Stimulated activated CD8-positive, alpha-beta memory T cell treated with anti-CD3 and anti-CD28 coated beads, Interleukin-15, amount 100 ng/mL, for 4 hours (primary cell): ENCODE data around the gene PLA2G15.
A peak's percentile ranks its signal among the peaks of the same experiment; 100 is the strongest.

Experiments
- DNase-seq, 2 donors: peaks; one replicate each; pipeline ENCODE4 v3.0.0-alpha.2; 2020; ENCODE audit warnings: low read depth in 2 of 2

PLA2G15 gene

DNA sequence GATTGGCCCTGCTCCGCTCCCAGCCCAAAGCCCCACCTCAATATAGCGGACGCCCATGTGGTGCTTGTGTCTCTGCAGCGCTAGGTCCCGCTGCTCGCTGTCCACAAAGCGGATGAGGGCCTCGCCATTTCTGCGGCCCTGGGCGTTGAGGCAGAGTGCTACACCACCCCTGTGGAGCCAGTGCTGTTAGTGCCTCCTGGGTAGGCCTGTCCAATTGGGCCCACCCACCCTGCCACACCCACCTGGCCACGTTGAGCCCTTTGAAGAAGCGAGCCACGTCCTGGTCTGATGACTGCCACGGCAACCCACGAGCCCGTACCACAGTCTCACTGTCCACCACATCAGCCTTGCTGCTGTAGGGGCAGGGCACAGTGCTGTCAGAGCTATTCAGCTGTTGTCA is 12.8 kb upstream of the PLA2G15 start:
- no peak for DNase-seq

DNA sequence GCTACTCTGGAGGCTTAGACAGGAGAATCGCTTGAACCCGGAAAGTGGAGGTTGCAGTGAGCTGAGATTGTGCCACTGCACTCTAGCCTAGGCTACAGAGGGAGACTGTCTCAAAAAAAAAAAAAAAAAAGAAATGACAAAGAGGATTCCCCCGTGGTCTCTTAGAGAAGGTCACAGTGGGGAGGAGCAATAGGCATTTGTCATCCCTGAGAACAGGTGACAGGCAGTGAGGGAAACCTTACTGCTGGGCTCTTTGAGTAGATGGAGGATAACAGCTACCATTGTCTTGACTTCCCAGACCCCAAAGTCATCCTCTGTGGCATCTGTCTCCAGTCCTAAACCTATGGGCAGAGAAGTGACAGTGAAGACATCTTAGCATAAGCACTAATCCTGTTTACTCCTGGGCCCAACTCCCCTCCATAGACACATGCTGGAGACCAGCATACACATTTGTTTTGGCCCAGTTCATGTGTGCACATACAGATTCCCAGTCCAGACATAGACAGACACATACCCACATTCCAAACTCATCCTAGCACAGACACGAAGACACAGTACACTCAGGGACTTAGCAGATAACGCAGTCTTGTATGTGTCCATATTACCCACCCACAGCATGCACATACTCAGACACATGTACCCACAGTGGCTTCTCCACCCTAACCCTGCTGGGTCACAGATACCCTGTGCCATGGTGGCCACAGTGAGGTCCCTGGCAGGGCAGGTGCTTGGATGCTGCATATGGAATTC is 11.9 kb upstream of the PLA2G15 start:
- DNase-seq, result no peak

DNA sequence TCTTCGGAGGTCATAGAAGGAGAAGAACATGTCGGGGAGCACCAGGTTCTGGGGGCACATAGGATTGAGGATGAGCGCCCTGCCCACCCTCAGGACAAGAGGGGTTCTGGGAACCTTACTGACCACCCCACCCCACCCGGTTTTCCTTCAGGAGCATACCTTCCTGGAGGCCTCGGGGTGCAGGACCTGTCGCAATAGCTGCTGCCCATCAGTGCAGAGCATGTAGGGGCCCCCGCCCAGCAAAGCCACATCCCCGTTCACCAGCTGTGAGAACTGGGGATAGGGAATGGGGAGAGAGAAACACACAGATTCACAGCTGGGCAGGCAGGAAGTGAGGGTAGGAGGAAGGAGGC is 11.4 kb upstream of the PLA2G15 start:
- no peak for DNase-seq

DNA sequence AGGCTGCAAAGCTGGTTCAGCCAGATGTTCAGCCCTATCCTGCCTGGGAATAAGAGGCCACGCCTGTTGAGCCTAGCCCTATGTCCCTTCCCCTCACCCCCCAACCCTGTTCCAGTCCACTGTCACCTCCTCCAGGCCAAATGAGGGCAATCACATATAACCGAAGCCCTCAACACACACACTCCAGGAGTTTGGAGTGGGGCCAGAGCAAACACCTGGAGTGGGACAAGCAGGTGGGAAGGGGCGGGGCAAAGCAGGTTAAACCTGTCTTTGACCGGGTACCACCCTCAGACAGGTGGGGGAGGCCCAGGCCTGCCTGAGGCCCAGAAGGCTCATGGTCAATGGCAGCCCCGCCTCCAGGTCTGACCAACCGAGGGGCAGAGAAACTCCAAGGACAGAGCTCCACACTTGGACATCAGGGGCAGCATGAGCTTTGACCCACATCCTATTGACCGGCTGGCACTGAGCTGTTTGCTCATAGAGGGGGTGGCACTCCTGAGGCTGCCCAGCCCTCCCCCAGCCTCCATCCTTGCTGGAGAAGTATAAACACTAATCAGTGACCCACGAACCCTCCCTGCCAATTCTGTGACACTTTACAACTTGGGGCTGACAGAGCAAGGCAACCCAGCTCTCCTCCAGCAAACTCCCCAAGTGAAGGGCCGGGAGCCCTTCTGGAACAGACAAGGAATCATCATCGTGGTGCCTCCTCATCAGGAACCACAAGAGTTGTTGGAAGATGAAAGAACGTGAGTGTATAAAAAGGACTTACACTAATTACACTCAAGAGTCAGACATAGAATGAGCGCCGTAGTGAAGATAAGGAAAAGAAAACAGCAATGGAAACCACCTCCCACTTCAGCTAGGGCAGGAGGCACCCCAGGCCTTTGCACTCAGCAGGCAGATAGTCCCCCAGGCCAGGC is 10.7 kb upstream of the PLA2G15 start:
- DNase-seq, result no peak

DNA sequence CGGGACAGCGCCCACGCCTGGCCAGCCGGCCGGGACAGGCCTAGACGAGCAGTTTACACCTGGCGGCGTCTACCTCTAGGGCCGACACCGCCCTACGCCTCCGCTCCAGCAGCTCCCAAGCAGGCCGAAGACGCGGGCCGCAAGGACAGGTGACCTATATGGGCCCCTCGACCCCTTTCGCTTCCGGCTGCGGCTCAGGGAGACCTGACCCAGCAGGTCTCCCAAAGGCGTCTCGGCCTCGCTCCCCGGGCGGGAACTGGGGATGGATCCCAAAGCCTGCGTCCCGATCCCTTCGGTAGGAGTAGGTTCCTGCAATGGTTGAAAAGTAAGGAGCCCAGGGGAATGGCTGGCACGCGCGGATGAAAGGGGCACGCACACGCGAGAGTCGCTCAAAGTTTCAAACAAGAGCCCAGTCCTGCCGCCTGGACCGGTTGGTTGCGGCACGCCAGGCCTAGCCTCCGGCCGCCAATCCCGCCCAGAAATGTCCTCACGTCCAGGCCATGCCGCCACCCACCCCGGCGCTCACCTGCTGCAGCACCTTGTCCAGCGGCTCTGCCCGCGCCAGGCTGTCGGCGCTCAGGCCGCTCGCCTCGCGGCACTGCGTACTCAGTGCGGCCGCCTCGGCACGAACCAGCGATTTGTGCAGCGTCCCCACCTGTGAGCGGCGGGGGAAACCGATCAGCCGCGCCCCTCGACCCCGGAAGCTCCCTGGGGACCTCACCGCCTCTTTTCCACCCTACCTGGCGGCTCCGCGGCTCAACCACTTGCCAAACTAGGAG is 9.9 kb upstream of the PLA2G15 start:
- DNase-seq, result no peak

DNA sequence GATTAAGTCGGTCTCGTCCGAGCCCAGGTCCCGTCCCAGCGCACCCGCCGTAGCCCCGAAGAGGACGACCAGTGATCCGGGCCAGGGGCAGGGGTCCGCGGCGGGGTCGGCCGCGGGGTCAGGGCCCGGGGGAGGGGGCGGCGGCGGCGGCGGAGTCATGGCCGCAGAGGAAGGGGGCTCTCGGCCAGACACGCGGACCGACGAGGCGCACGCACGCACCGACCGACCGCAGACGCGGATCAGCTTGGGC is 9.4 kb upstream of the PLA2G15 start, which contains the start of gene ESRP2:
TSS of gene ESRP2 (minus strand) at position 241 of the 250 bp plus-strand sequence. CDS start at position 159, 82 bp downstream.
- no peak for DNase-seq

DNA sequence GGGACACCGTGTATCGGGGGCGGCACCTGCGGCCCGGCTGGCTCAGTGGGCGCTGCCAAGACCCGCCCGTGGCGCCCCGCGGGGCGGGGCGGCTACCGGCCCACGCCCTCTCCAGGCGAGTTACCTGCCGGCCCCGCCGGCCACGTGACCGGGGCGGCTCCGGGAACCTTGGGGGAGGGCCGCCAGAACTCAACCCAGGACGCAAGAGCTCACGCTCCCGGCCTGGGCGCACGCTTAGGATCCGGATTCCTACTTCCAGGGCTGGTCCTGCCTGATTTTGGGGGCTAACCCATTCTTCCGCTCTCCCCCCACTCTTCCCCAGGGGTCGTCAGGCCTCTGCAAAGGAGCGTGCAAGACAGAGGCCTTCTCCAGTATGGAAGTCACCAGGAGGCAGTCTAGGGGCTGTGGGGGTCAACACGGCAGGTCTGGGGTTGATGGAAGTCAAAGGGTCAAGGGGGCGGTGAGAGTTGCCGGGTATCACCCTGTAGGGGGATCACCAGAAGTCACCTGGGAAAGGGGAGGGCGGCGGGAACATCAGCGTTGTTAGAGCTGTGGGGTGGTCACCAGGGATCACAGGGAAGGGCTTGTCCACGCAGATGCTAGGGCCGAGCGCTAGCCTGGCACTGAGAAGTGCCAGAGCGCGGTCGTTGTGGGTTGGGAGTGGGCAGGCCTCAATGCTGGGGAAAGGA is 8.9 kb upstream of the PLA2G15 start:
- DNase-seq, result peak in 1 of 2 donors; percentile 20

DNA sequence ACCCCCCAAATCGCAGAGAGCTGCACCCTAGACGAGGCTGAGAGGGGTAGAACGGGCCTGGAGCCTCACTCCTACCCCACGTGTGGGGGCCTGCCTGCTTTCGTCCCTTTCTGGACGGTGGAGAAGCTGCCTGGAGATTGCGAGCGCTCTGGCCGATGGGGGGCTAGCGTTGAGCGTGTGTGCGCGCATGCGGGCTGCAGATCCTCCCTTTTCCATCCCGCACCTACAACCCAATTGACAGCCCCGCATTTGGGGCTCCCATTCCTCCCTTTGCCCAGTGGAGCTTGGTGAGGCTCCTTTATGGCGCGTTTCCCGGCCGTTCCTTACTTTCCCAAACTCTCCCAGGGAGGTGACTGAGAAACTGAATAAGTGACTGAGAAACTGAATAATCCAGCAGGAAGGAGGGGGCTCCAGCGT is 8.3 kb upstream of the PLA2G15 start:
- no peak for DNase-seq

DNA sequence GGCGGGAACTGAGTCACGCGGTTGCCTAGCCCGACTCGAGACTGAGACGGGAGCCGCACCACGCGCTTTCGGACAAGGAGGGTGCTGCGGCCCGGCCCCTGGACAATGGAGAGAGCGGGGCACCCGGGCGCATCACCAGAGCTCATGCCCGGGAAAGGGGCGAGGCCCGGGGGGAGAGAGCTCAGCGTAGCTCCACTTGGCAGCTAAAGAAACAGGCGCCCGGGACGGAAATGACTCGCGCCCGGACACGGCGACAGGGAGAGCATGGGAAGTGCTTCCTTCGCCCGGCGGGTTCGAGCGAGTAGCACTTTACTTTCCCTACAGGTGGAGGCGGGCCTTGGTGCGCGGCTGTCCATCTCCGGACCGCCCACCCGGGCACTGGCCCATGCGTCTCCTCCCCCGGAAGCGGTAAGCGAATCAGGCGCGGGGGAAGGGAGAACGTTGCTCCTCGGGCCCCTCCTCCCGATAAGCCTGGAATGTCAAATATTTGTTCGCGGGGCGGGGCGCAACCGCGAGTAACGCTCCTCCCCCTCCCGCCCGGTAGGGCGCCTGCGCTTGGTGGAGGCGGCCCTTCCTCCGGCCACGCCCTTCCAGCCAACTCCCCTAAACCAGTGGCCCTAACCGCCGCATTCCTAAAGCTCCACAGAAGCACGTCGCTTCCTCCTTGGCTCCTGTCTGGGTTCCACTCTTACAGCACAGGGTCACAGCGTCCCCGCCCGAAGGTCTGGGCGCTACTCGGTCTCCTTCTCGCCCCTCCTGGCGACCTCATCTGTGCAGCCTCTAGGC is 7.7 kb upstream of the PLA2G15 start:
- DNase-seq, result peak; percentile 77 to 78

DNA sequence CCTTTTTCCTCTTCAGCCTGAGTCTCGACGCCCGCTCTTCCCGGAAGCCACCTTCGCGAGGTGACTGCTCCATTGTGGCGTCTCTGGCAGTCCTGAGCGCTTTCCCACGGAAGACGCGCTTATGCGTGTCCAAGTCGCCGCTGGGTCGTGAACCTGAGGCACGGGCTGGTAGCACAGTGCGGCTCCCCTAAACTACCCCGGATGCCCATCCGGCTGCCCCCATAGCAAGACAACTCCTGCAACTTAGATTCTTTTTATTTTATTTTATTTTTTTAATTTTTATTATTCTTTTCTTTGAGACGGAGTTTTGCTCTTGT is 7.2 kb upstream of the PLA2G15 start:
- DNase-seq, result no peak

DNA sequence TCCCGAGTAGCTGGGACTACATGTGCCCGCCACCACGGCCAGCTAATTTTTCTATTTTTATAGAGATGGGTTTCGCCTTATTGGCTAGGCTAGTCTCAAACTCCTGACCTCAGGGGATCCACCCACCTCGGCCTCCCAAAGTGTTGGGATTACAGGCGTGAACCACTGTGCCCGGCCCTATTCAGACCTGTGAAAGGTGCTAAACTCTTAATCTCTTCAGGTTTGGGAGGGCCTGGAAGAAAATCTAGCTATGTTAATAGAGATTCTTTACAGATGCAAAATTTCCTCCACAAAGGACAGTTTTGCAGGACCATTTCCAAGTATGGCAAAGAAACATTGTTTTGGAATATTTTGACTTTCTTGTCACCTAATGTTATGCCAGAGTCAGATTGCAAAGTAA is 3.1 kb upstream of the PLA2G15 start:
- DNase-seq, result no peak

DNA sequence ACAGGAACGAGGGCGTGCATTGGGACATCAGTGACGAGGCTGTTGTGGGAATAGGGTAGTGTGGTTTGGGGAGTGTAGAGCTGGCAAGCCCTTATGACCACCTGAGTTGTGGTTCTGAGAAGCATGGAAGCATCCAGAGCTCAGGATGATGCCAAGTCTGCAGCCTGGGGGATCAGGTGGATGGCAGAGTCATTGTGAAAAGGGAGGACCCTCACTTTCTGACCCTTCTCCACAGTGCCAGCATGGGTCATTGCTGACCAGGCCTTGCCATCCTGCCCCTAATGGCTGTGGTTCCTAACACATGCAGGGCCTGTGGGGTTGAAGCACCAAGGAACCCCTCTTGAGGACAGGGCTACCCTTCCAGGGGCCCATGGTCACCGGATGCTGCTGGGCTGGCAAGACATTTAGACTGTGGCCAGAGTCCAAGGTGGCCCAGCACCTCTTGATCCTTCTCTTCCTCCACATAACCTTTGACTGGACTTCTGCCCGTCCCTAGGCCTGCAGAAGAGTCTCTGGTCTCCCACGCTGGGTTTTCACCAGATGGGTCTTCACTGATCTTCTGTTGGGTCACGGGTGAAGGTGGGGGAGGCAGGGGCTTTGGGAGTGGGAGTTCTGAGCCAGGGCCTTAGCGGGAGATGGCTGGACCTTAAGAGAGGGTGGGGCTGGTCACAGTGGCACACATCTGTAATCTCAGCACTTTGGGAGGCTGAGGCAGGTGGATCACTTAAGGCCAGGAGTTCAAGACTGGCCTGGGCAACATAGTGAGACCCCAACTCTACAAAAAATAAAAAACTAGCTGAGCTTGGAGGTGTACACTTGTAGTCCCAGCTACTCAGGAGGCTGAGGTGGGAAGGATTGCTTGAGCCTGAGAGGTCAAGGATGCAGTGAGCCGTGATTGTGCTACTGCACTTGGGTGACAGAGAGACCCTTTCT is 2.0 kb upstream of the PLA2G15 start:
- no peak for DNase-seq

DNA sequence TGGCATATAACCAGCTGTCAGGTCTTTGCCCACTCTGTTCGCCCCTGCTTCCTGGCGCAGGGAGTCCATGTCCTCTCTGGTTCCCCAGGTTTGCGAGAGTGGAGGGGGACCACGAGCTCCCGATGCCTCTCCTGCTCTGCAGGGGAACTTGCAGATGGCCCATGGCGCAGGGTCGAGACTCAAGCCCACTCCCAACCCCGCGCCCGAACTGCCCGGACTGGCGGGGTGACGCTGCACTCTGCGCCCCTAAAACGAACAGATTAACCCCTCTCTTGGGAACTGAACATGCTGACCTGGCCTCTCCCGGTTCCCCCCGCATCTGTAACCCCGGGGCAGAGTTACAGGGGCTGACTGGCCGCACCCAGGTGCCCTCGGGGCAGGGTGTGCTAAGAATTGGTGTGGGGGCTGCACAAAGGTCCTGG is 681 bp upstream of the PLA2G15 start:
- no peak for DNase-seq

DNA sequence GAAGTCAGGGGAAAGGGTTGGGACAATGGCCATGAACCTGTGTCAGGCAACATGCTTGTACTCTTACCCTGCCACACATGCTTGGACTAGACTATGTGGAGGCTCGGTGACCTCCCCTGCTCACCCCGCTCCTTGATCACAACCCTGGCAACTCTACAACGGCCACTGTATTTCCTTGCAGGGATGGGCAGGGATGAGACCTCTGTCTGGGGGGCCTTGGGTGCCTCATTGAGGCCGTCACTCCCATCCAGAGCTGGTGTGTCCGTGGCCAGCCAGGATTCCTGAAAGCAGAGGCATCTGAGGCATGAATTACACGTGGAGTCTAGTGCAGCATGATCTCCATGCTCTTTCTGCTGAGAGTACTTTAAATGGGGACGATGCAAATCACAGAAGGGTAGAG is 948 bp downstream of the PLA2G15 start:
- no peak for DNase-seq

DNA sequence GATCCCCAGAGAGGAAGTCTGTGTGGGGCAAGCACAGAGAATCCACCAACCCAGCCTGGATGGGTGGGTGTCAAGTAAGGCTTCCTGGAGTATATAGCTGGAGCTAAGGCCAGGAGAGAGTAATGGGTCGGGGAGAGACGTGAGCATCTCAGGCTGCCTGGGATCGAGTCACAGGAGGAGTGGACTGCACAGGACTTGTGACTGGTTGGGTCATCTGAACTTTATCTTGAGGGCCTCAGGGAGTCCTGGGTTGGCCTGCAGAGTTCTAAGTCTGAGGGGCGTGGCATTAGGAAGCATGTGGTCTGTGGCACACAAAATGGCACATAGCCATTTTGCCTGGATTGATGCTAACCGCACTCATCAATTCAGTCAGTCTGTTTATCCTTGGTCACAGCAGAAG is 1.5 kb downstream of the PLA2G15 start:
- DNase-seq, result no peak

DNA sequence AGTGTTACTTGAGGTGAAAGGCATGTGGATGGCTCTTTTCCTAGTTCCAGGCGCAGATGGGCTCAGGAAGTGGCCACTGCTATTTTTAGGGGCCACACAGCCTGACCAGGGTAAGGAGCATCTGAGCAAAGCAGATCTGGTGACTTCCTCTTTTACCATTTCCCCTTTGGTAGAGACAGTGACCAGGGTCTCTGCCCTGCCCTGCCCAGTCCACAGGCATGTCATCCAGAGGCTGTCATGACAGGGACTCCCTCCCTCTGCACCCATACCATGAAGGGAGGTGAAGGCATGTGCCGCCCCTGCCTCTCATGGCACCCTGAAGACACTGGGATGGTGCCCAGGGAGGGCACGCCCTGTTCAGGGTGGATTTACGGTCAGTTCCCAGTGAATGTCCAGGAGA is 2.2 kb downstream of the PLA2G15 start:
- DNase-seq, result no peak

DNA sequence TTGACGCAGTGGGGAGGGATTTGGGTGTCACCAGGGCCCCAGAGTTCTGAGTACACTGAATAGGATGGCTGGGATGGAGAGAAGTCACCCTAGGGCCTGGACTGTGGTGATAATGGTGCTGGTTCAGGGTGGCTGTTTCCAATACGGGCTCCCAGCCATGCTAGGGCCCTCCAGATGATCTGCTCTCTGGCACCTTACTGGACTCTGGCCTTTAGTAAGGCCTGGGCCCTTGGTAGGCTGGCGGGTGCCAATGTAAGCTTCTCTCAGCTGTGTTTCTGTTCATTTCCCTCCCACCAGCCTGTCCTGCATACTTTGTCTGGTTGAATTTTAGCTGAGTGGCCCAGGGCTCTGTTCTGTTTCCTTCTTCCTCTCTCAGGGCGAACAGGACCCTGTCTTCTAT is 2.8 kb downstream of the PLA2G15 start:
- DNase-seq, result no peak

DNA sequence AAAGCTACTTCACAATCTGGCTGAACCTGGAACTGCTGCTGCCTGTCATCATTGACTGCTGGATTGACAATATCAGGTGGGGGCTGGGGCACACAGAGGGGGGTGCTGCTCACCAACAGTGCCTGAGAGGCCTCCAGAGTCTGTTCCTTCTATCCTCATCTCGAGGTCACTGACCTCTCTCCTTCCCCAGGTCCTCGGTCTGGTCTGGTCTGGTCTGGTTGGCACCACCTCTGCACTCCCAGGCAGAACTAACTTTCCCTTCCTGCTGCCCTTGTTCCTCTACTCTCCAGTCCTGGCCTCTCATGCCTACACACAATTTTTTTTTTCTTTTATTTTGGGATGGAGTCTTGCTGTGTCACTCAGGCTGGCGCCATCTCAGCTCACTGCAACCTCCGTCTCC is 4.2 kb downstream of the PLA2G15 start:
- DNase-seq, result no peak

DNA sequence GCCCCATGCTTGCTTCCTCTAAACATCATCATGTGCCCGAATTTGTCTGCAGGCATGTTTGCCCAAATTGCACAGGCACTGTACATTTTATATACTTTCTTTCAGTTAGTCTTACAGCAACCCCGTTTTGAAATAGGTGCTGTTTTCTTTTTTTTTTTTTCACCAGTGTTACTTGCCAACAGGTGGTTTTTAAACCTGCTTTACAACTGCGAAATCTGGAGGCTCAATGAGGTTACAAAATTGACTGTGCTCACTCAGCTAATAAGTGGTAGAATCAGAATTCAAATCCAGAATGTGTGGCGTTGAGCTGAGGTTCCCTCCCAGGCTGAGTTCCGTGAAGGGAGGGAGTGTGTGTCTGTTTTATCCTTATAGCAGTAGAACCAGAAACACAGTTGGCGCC is 5.8 kb downstream of the PLA2G15 start:
- DNase-seq, result no peak

DNA sequence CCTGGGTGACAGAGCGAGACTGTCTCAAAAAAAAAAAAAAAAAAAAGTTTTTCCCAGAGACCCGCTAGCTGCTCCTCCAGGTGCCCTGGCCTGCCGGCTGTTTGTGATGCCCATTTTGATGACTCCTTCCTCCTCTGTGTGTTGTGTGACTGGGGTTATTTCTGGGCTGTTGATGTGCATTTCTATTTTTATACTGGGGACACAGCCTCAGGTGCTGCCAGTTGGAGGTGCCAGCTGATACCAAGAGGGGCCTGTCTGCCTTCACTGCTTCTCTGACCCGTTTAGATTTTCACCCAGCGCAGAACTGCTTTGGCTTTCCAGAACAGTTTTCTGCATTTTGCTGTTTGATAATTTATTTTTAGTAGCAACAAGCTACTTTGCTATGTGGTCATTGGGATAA is 6.7 kb downstream of the PLA2G15 start:
- no peak for DNase-seq
